Suprapubic skin (tissue), 4 donors: ENCODE results near the gene HGF. TPM values are rescaled to one million over a fixed set of nuclear protein-coding genes. Genes with fewer than 3 reads are reported as not detected.

ENCODE experiments used
- DNase-seq, 2 donors: peaks; one replicate each; pipeline ENCODE4 v3.0.0-alpha.2; 2019; ENCODE audit warnings: low spot score in 2 of 2
- H3K27ac ChIP-seq: fragments of 200-600 bp; sonication (generic); one replicate; pipeline ENCODE4 v1.5.1; 2019
- H3K27me3 ChIP-seq: fragments of 200-600 bp; sonication (generic); one replicate; pipeline ENCODE4 v1.5.1; 2019
- H3K36me3 ChIP-seq: fragments of 200-600 bp; sonication (generic); one replicate; pipeline ENCODE4 v1.5.1; 2019
- H3K4me1 ChIP-seq: fragments of 200-600 bp; sonication (generic); one replicate; pipeline ENCODE4 v1.5.1; 2019
- H3K4me3 ChIP-seq: fragments of 200-600 bp; sonication (generic); one replicate; pipeline ENCODE4 v1.5.1; 2019; ENCODE audit warnings: mild to moderate bottlenecking
- H3K9me3 ChIP-seq: fragments of 200-600 bp; sonication (generic); one replicate; pipeline ENCODE4 v1.5.1; 2019
- EP300 ChIP-seq: sonication (generic); formaldehyde crosslinking; IDR thresholded peaks from one replicate; pipeline ENCODE4 v1.6.1; 2017; ENCODE audit warnings: antibody characterized with exemption
- POLR2A ChIP-seq, 2 donors: fragments of 450-650 bp; IDR thresholded peaks; one replicate each; pipeline ENCODE4 v1.6.1; 2017; ENCODE audit warnings: antibody characterized with exemption in 2 of 2, mild to moderate bottlenecking in 2 of 2, moderate library complexity in 2 of 2
- POLR2AphosphoS5 ChIP-seq, 3 donors: sonication (generic); formaldehyde crosslinking; IDR thresholded peaks; one replicate each; pipeline ENCODE4 v1.6.1; 2017; ENCODE audit warnings: antibody characterized with exemption in 3 of 3
- WGBS: methylation state at CpG from one replicate; pipeline ENCODE4 v1.1.5; 2018; 5-methylcytosine and 5-hydroxymethylcytosine counted together
- total RNA-seq, 4 donors: library from RNA; depleted of rRNA; stranded (reverse); fragments of >200 nt; gene quantifications; one replicate each; pipeline ENCODE4 v1.1.0, GENCODE V29; 2016
- TF ChIP-seq, protein P1 (sequence below), 2 donors: fragments of 200-600 bp in 1 of 2; fragments of 450-650 bp in 1 of 2; sonication (generic) in 1 of 2; IDR thresholded peaks; one replicate each; pipeline ENCODE4 v1.5.1; 2016 to 2019; ENCODE audit warnings: antibody characterized with exemption in 2 of 2, mild to moderate bottlenecking in 1 of 2, moderate library complexity in 1 of 2

The HGF gene
- total RNA-seq, 4 donors from 2014 or later = 0.47 to 1.9 (median 0.89) TPM

DNA sequence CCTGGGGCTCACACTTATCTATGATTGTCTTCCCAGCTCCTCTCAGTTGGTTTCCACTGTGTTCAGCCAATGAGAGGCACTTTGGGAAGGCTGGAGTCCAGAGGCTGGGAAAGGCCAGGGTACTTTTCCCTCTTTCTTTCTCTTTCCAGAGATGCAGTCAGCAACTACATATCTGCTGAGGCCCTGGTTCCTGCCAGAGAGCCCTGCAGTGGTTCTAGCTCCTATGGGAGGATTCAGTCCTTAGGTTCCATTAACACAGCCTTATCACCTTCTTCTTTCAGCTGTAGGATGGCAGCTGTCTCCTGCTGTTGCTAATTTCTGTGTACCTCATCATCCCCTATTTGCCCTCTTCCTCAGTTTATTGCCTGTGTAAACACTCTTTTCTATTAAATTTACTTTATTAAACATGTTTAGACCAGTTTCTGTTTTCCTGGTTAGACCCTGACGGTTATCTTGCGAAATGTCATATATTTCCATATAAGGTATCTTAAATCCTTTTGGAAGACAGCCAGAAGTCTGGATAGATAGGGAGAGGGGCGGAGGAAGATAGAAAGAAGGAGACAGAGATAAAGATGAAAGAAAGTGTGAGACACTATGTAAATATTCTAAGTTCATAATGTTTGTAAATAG, 100.3 kb downstream of the HGF start:
- DNase-seq = no peak
- Histone ChIP-seq H3K4me1 (no peaks in the 10 kb centered on the region), H3K4me3 (no peak overlapping the region), H3K36me3 (no peaks in the 10 kb centered on the region), H3K27ac (no peak overlapping the region), H3K27me3 (no peaks in the 10 kb centered on the region), H3K9me3 (no peaks in the 10 kb centered on the region)
- WGBS = 78% methylated on average over 3 of the region's 3 CpGs
- TF ChIP-seq POLR2A (IDR thresholded peaks at IDR 0.05) (no peak), POLR2AphosphoS5 (IDR thresholded peaks at IDR 0.05) (no peak), EP300 (no peak)
- TF ChIP-seq, protein P1, sequence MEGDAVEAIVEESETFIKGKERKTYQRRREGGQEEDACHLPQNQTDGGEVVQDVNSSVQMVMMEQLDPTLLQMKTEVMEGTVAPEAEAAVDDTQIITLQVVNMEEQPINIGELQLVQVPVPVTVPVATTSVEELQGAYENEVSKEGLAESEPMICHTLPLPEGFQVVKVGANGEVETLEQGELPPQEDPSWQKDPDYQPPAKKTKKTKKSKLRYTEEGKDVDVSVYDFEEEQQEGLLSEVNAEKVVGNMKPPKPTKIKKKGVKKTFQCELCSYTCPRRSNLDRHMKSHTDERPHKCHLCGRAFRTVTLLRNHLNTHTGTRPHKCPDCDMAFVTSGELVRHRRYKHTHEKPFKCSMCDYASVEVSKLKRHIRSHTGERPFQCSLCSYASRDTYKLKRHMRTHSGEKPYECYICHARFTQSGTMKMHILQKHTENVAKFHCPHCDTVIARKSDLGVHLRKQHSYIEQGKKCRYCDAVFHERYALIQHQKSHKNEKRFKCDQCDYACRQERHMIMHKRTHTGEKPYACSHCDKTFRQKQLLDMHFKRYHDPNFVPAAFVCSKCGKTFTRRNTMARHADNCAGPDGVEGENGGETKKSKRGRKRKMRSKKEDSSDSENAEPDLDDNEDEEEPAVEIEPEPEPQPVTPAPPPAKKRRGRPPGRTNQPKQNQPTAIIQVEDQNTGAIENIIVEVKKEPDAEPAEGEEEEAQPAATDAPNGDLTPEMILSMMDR (IDR thresholded peaks at IDR 0.05) = no peak

DNA sequence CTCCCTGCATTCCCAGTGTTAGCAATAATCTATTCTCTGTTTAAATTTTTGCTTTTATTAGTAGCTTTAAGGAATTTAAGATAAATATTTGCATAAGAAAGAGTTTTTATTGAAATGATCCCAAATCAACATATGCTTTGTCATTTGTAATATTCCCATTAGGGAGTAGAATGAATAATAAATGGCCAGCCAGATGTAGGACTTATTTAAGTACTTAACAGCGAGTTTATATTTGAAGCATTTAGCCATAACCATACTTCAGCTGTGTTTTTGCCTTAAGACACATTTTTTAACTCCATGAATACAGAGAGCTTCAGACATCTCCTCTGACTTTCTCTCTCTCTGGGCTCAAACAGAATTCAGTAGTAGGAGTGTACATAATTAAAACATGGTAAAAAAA, 103.6 kb downstream of the HGF start:
- no peak overlapping the region for H3K4me3 ChIP-seq
- H3K27me3 ChIP-seq = no peaks in the 10 kb centered on the region
- 64% methylated on average over 1 of the region's 1 CpG for WGBS
- no peaks in the 10 kb centered on the region for H3K36me3 ChIP-seq
- H3K9me3 ChIP-seq = no peaks in the 10 kb centered on the region
- no peak overlapping the region for H3K27ac ChIP-seq
- DNase-seq = no peak
- TF ChIP-seq POLR2AphosphoS5 (IDR thresholded peaks at IDR 0.05) (no peak), EP300 (no peak), POLR2A (IDR thresholded peaks at IDR 0.05) (no peak)
- TF ChIP-seq, protein P1 (IDR thresholded peaks at IDR 0.05) = no peak
- H3K4me1 ChIP-seq = no peaks in the 10 kb centered on the region

DNA sequence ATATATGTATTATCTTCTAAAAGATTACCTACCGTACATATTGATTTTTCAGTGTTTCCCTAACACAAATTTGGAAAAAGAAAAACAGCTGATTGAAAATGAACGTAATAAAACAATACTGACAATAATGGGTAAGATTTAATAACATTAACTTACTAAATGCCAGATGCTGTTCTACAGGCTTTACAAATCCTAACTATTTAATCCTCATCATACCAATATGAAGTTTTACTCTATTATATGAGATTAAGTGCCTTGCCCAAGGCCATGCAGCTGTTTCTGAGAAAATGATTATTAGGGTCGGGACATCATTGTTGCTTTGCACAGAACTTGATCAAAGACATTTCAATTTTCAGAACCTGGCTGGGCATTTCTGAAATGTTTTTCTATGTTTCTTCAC, 104.6 kb downstream of the HGF start:
- no peaks in the 10 kb centered on the region for H3K9me3 ChIP-seq
- H3K27ac ChIP-seq = no peak overlapping the region
- no peaks in the 10 kb centered on the region for H3K4me1 ChIP-seq
- H3K36me3 ChIP-seq = no peaks in the 10 kb centered on the region
- 55% methylated on average over 3 of the region's 3 CpGs for WGBS
- DNase-seq = no peak
- no peak overlapping the region for H3K4me3 ChIP-seq
- TF ChIP-seq, protein P1 (IDR thresholded peaks at IDR 0.05) = no peak
- TF ChIP-seq POLR2AphosphoS5 (IDR thresholded peaks at IDR 0.05) (no peak), EP300 (no peak), POLR2A (IDR thresholded peaks at IDR 0.05) (no peak)
- H3K27me3 ChIP-seq = no peaks in the 10 kb centered on the region

DNA sequence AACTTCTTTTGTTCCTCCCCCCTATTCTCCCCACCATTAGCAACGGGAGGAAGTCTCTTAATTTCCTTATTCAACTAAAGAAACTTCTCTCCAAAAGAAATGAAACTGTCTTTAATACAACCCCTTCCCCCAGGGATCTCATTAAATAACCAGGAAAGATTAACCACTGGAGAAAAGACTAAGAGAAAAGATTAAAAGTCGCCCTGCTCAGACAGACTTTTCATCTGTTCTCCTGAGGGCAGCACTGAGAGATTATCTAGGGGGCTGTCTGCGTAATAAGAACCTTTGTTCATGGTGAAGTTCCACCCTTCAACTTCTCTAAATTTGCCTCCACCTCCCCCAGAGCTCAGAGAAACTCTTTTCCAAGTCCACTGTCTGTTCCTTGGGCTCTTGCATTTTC, 105.5 kb downstream of the HGF start:
- Histone ChIP-seq H3K4me1 (no peaks in the 10 kb centered on the region), H3K36me3 (no peaks in the 10 kb centered on the region), H3K4me3 (no peak overlapping the region), H3K27ac (no peak overlapping the region), H3K9me3 (no peaks in the 10 kb centered on the region), H3K27me3 (no peaks in the 10 kb centered on the region)
- WGBS = 35% methylated on average over 3 of the region's 3 CpGs
- TF ChIP-seq EP300 (no peak), POLR2A (IDR thresholded peaks at IDR 0.05) (no peak), POLR2AphosphoS5 (IDR thresholded peaks at IDR 0.05) (no peak)
- TF ChIP-seq, protein P1 (IDR thresholded peaks at IDR 0.05) = no peak
- no peak for DNase-seq

DNA sequence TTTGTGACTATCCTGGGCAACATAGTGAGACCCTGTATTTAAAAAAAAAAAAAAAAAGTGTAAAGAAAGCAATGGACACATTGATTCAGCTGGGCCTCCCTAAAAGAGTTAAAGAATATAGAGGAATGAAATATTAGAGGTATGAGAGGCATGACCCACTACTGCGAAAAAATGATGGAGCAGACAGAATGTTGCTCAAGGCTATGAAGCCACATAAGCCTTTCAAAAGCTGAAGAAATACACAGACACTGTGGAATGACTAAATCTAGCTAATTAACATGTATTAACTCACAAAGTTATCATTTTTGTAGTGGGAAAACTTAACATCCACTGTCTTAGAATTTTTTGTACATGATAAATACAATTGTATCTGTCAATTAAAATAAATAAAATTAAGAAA, 107.3 kb downstream of the HGF start:
- no peaks in the 10 kb centered on the region for H3K4me1 ChIP-seq
- no peaks in the 10 kb centered on the region for H3K36me3 ChIP-seq
- 50% methylated on average over 1 of the region's 1 CpG for WGBS
- H3K27ac ChIP-seq = no peak overlapping the region
- no peak overlapping the region for H3K4me3 ChIP-seq
- TF ChIP-seq EP300 (no peak), POLR2AphosphoS5 (IDR thresholded peaks at IDR 0.05) (no peak), POLR2A (IDR thresholded peaks at IDR 0.05) (no peak)
- TF ChIP-seq, protein P1 (IDR thresholded peaks at IDR 0.05) = no peak
- no peak for DNase-seq
- H3K27me3 ChIP-seq = no peaks in the 10 kb centered on the region
- H3K9me3 ChIP-seq = no peaks in the 10 kb centered on the region
